ENCODE measurements around the gene MMP20. TPM values are rescaled to one million over a fixed set of nuclear protein-coding genes. Genes with fewer than 3 reads are reported as not detected.

MMP20 gene
- polyA plus RNA-seq, 1 donor (not counting 4 experiments of a cell fraction or from before 2014, with no cell fraction given), result not detected

GRCh38 chr11:102572554-102573220 lies 52.4 kb downstream of the MMP20 start:
- H3K9me1 ChIP-seq (ENCODE audit: control insufficient read depth, extremely low read depth, insufficient read depth, low read length), result no peaks in the 10 kb centered on the region
- no peaks in the 10 kb centered on the region for H3K36me3 ChIP-seq (ENCODE audit: control insufficient read depth in 2 of 2, extremely low read depth in 1 of 2, insufficient read depth in 2 of 2, low read length in 2 of 2)
- H3K27me3 ChIP-seq (ENCODE audit: control insufficient read depth, extremely low read depth, insufficient read depth, low read length), result no peaks in the 10 kb centered on the region
- no peaks in the 10 kb centered on the region for H3K4me1 ChIP-seq (ENCODE audit: control insufficient read depth, extremely low read depth, insufficient read depth, low read length)
- FAIRE-seq (no peak), DNase-seq (ENCODE audit: low read depth, low spot score) (no peak)
- dilution Hi-C loops (cut with MboI; ENCODE audit: extremely low pct_ligation_motif_present, low sequenced_read_pairs), result no loop called here
- no peaks in the 10 kb centered on the region for H3K79me2 ChIP-seq (ENCODE audit: control insufficient read depth, insufficient read depth, low read length)
- H2AFZ ChIP-seq (ENCODE audit: control insufficient read depth, low read length), result no peak overlapping the region
- H3K4me3 ChIP-seq (ENCODE audit: control insufficient read depth in 2 of 3, extremely low read depth in 1 of 3, insufficient read depth in 2 of 3, low read depth in 1 of 3, low read length in 3 of 3), result no peak overlapping the region
- TF ChIP-seq CTCF (optimal IDR thresholded peaks at IDR 0.05 in 1 of 3, IDR thresholded peaks at IDR 0.05 in 1 of 3, conservative IDR thresholded peaks at IDR 0.05 in 1 of 3; ENCODE audit: extremely low read depth in 1 of 3, insufficient read depth in 2 of 3, low read length in 3 of 3), result no peak
- TF ChIP-seq EZH2 (IDR thresholded peaks at IDR 0.05; ENCODE audit: low read length), result no peak
- H3K27ac ChIP-seq (ENCODE audit: control insufficient read depth, insufficient read depth, low read length), result no peak overlapping the region
- peaks cover 2% of the 10 kb centered on the region for H3K9me3 ChIP-seq (ENCODE audit: control insufficient read depth, low read depth, low read length)
- H3K4me2 ChIP-seq (ENCODE audit: control insufficient read depth, extremely low read depth, insufficient read depth, low read depth, low read length), result no peak overlapping the region
- H3K9ac ChIP-seq (ENCODE audit: control insufficient read depth, extremely low read depth, insufficient read depth, low read length), result no peak overlapping the region
- H4K20me1 ChIP-seq (ENCODE audit: control insufficient read depth, extremely low read depth, insufficient read depth, low read length), result no peaks in the 10 kb centered on the region

- H3K79me2 ChIP-seq (ENCODE audit: control insufficient read depth, insufficient read depth, low read length), result no peaks in the 10 kb centered on the region
- H3K9me3 ChIP-seq (ENCODE audit: control insufficient read depth, low read depth, low read length), result peaks cover 8% of the 10 kb centered on the region
- TF ChIP-seq EZH2 (IDR thresholded peaks at IDR 0.05; ENCODE audit: low read length) (no peak), CTCF (optimal IDR thresholded peaks at IDR 0.05 in 1 of 3, IDR thresholded peaks at IDR 0.05 in 1 of 3, conservative IDR thresholded peaks at IDR 0.05 in 1 of 3; ENCODE audit: extremely low read depth in 1 of 3, insufficient read depth in 2 of 3, low read length in 3 of 3) (no peak)
- H3K36me3 ChIP-seq (ENCODE audit: control insufficient read depth in 2 of 2, extremely low read depth in 1 of 2, insufficient read depth in 2 of 2, low read length in 2 of 2), result no peaks in the 10 kb centered on the region
- no peak overlapping the region for H3K4me3 ChIP-seq (ENCODE audit: control insufficient read depth in 2 of 3, extremely low read depth in 1 of 3, insufficient read depth in 2 of 3, low read depth in 1 of 3, low read length in 3 of 3)
- H3K9ac ChIP-seq (ENCODE audit: control insufficient read depth, extremely low read depth, insufficient read depth, low read length), result no peak overlapping the region
- H4K20me1 ChIP-seq (ENCODE audit: control insufficient read depth, extremely low read depth, insufficient read depth, low read length), result no peaks in the 10 kb centered on the region
- no peaks in the 10 kb centered on the region for H3K9me1 ChIP-seq (ENCODE audit: control insufficient read depth, extremely low read depth, insufficient read depth, low read length)
- DNase-seq (ENCODE audit: low read depth, low spot score) (no peak), FAIRE-seq (no peak)
- no peaks in the 10 kb centered on the region for H3K27me3 ChIP-seq (ENCODE audit: control insufficient read depth, extremely low read depth, insufficient read depth, low read length)
- H3K27ac ChIP-seq (ENCODE audit: control insufficient read depth, insufficient read depth, low read length), result no peak overlapping the region
- peaks cover 2% of the 10 kb centered on the region for H3K4me1 ChIP-seq (ENCODE audit: control insufficient read depth, extremely low read depth, insufficient read depth, low read length)
- dilution Hi-C loops (cut with MboI; ENCODE audit: extremely low pct_ligation_motif_present, low sequenced_read_pairs), result no loop called here
- H2AFZ ChIP-seq (ENCODE audit: control insufficient read depth, low read length), result no peak overlapping the region
- no peak overlapping the region for H3K4me2 ChIP-seq (ENCODE audit: control insufficient read depth, extremely low read depth, insufficient read depth, low read depth, low read length)
Measured at GRCh38 chr11:102568851-102569250, 56.3 kb downstream of the MMP20 start.
